Measurements from ENCODE around the gene GSE1.

The GSE1 gene

DNA sequence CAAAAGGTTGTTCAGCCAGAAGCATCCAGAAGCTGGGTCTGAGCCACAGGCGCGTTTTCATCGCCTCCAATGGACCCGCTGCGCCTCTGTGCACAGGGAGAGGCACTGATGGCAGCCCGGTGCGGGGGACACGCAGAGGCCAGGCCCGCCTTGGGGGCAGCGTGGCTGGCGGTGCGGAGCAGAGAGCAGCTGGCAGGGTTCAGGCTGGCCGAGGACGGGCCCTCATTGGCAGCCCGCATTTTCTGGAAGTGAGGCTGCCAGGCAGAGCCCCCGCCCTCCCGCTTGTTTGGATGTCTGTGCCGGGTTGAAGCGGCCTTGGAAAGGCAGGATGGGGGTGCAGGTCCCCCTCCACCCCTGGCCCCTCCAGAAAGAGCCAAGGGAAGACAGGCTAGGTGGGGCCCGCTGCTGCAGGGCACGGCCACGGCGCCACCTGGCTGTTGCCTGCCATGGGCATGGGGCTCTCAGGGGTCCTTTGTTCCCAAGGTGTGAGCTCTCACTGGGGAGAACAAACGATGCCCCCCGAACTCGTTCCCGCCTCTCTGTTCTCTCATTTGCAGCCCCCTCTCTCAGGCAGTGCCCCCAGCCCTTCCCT lies 18.8 kb downstream of the GSE1 start:
- DNase-seq (ENCODE audit: extremely low read depth in 1 of 2, low read depth in 1 of 2) = no peak

DNA sequence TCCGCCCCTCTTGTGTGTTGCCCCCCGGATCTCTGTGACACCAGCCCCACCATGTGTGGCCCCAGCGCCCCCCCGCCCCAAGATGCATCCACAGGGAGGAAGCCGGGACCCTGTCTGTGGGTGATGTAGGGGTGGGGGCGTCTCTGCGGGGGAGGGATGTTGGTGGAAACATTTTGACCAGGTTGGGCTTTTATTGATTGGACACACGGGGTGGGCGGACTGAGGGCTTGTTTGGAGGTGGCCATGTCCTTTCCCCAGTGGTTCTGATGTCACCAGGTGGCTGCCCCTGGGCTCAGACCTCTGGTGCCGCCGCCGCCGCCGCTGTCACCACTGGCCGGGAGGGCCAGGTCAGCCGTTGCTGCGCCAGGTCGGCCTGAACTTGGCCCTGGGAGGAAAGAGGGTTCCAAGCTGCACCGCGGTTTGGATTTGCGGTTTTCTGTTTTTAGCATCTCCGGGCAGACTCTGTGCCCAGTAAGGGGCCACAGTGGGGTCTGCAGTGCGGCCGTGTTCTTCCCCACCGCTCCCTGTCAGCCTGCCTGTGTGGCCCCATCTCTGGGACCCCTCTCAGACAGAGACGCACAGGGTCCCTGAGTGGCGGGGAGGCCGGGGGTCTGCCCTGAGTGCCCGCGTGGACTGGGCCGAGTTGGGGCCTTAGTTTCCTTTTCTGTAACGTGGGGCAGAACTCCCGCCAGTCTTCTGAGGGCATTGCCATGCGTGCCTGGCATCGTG lies 19.8 kb downstream of the GSE1 start:
- no peak for DNase-seq (ENCODE audit: extremely low read depth in 1 of 2, low read depth in 1 of 2)

DNA sequence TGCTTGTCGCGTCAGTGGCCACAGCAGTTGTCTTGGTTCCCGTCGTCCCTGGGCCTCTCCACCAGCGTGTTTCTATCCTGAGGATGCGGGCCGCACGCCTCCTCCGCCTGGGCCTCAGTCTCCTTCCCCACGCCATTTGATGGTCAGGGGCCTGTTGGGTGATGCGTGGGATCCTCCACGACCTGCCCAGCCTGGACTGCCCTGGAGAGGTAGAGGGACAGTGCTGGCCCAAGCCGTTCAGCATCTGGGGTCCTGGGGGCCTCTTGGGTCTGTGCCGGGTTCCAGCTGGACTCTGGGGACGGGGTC lies 20.3 kb downstream of the GSE1 start:
- DNase-seq (ENCODE audit: extremely low read depth in 1 of 2, low read depth in 1 of 2) = no peak

DNA sequence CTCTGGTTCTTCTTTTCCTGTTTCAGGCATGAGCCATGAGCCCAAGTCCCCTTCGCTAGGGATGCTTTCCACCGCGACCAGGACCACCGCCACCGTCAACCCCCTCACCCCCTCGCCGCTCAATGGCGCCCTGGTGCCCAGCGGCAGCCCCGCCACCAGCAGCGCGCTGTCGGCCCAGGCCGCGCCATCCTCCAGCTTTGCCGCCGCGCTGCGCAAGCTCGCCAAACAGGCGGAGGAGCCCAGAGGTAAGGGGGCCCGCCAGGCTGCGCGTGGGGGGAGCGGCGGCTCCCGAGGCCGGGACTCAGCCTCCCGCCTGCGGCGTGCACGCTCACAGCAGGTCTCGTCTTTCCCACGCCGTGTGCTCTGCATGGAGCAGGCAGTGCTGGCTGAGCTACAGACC lies 20.8 kb downstream of the GSE1 start:
- no peak for DNase-seq (ENCODE audit: extremely low read depth in 1 of 2, low read depth in 1 of 2)

DNA sequence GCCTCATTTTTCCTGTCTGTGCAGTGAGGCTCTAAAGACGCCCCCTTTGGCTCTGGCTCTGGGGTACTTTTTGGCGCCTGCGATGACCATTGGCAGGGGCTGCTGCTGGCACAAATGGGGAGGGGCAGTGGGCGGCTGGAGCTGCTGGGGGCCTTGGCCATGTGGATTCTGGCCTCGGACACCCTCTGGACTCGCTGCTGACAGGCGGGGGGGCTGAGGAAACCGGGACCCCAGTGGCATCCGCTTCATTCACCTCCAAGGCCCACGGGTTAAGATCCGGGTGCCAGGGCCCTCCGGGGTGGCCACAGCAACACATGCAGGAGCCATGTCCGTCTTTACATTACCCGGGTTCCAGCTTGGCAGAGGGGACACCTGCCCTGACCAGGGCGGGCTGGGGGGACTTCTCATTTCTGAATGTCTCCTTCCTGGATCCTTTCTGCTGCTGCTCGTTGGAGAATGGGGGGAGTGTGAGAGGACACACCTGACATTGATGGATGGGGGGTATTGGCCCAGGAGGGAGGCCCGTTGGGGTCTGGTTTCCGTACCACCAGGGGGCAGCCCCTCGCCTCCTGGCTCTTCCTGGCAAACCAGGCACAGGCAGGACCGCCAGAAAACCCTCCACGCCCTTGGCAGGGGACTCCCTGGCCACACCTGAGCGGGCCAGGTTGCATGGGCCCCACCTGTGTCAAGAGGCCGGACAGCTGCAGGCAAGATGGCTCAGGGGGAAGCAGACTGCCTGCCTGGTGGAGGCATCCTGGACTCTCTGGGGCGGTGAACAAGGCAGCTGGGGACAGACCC lies 21.8 kb downstream of the GSE1 start:
- DNase-seq (ENCODE audit: extremely low read depth in 1 of 2, low read depth in 1 of 2) = no peak

DNA sequence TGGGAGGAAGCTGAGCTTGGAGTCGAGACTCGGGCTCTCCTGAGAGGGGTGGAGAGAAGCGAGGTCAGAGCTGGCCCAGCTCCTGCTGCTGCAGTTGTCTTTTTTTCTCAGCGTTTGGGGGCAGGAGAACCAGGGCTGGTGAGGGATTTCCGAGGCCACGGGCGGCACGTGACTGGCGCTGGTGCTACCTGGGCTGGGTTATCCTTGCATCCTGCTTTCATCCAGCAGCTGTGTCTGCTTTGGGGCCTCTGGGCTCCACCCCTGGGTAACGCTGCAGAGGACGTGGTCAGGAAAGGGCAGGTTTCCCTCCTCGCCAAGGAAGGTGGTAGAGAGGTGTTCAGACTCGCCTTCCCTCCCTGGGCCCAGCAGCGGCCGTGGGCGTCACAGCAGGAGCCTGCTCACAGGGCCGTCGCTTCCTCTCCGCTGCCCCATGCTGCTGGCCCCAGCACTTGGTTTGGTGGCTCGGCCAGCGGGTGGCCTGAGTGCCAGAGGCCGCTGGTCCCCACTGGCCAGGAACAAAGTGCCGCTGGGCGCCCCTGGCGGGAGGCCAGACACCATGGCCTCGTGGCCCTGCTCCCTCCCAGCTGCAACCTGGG lies 22.5 kb downstream of the GSE1 start:
- no peak for DNase-seq (ENCODE audit: extremely low read depth in 1 of 2, low read depth in 1 of 2)

DNA sequence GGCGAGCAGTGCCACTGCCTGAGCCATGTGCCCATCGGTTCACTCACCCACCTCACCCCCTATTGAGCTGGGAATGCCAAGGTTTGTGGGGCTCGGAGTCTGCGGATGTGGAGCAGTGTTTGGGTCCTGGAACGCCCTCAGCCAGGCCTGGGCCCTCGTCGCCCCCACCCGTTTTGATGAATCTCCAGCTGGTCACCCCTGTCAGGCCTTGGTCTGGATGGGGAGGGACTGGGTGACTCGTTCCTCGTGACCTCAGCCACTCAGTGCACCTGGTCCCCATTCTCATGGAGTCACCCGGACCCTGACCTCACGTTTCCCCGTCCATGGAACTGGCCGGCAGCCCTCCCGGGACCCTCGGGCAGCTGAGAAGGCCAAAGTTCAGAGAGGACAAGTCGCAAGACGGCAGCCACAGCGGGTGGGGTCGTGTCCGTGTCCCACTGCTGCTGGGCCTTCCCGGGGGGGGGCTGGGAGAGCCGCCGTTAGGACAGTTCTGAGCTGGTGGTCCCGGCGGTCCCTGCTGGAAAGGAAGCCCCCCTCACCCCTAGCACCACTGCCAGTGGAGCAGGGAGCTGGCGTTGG lies 23.2 kb downstream of the GSE1 start:
- DNase-seq (ENCODE audit: extremely low read depth in 1 of 2, low read depth in 1 of 2) = no peak

DNA sequence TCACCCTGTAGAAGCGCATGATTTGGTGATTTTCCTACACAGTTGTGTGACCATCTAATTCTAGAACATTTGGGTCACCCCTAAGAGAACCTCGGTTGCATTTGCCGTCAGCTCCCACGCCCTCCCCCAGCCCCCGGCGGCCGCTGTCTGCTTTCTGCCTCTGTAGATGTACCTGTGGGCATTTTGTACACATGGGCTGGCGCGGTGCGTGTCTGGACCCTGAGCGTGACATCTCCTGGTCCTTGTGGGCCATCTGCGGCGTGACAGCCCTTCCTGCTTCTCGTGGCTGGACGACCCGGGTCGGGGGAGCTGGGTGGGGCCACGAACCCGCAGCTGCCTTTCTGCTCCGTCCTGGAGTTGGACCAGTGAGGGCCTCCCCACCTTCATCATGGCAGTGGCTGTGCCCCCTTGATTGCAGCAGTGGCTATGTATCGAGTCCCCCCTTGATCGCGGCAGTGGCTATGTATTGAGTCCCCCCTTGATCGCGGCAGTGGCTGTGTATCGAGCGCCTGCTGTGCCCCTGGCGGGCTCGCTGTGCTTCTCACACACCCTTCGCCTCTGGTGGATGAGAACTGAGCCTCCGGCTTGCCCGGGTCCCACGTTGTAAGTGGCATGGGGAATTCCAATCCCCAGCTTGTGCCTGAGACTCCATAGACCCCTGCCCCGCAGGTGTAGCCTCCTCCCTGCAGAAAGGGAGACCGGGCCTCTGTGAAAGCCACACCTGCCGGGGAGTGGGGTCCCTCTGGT lies 24.1 kb downstream of the GSE1 start:
- no peak for DNase-seq (ENCODE audit: extremely low read depth in 1 of 2, low read depth in 1 of 2)

DNA sequence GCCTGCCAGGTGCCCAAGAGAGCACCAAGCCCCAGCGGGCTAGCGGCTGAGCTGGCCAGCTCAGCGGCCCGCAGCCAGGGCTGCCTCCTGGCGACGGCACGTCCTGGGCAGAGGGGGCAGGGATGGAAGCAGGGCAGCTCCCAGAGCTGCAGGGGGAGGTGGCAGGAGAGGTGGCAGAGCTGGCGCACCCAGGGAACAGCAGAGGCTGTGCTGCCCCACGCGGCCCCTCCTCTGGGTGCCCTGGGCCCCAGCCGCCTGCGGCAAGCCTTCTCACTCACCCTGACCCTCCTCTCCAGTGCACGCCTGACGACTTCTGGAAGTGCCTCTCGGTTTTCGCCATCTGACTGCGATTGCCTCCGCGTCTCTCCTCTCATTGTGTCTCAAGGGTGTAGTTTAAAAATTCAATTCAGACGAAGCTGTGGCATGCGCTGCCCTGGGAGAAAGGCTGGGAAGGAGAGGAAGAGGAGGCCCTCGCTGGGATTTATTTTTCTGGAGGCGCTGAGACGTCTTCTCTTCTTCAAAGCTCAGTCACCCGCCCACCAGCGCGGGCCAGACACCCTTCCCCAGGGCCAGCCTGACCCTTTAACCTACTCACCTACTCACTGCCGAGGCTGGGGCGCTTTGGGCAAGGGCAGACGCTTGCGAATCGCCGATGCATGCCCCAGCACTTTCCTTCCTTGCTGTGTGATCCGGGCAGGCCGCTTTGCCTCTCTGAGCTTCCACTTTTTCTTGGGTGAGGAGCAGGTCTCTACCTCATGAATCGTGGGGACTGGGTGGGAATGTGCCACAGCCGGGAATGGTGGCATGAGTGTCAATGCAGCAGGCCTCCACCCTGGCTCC lies 24.9 kb downstream of the GSE1 start:
- DNase-seq (ENCODE audit: extremely low read depth in 1 of 2, low read depth in 1 of 2) = no peak

DNA sequence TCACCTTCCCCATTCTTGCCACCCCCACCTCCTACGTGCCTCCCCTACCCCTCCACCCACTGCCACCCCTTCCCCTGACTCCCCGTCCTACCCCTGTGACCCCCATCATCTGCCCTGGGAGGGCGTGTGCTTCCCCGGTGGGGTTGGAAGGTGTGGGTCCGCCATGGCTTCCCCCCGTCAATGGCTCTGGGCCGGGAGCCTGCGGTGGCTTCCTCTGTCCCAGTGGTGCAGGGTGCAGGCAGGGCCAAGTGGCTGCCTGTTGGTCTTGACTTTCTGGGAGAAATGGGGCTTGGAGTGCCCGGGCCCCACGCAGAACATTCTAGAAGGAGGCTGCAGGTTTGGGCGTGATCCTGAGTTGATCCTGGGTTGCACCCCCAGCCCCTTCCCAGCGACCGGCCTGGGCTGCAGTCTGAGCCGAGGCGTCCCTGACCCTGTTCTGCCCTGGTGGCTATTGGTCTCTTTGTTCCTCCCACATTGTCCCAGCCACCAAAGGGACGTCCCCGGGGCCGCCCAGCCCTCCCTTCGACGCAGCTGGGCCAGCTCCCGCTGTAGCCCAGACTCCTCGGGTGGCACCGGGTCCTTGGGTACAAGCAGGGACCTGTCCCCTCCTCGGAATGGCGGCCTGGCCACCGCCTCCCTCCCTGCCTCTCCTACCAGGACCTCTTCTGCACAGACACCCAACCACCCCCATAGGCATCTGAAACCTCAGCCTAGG lies 25.7 kb downstream of the GSE1 start:
- DNase-seq (ENCODE audit: extremely low read depth in 1 of 2, low read depth in 1 of 2) = no peak

DNA sequence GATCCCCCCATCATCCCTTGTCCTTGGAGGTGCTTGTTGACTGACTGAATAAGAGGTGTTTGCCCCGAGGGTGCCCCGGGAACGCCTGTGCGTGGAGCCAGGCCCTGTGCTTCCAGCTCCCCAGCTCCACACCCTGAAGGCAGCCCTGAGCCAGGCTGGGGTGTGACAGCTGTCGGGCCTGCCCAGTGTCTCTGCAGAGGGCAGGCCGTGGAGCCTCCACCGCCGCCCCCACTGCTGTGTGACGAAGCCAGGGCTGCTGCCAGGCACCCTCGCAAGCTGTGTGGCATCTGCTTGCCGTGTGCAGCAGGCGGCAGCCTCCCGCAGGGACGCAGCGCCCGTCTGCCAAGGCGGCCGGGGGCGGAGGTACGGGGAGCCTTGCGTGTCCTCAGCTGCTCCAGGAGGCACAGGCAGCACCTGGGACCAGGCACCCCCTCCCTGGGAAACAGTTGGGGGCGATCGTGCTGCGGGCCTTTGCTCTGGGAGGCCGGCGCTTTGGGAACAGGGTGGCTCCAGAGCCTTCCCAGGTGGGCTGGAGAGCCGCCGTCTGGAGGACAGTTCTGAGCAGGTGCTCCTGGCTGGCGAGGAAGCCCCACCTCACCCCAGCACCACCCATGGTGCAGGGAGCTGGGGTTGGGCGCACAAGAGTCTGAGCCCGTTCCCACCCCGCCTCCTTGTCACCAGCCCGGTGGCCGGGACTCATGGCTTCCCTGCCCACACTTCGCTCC lies 26.6 kb downstream of the GSE1 start:
- no peak for DNase-seq (ENCODE audit: extremely low read depth in 1 of 2, low read depth in 1 of 2)

DNA sequence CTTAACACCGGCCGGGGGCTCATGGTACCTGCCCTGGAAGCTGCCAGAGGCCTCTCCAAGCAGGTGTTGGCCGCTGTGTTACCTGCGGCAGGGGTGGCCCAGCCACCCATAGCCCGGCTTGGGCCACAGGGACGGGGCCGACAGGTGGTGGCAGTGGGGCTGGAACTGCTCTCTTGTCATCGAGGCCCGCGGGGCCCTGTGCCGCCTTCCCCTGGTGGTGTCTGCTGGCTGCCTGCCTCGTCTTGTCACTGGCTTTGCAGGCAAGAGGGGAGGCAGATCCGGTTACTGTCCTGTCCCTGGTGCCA lies 27.1 kb downstream of the GSE1 start:
- DNase-seq (ENCODE audit: extremely low read depth in 1 of 2, low read depth in 1 of 2) = no peak

DNA sequence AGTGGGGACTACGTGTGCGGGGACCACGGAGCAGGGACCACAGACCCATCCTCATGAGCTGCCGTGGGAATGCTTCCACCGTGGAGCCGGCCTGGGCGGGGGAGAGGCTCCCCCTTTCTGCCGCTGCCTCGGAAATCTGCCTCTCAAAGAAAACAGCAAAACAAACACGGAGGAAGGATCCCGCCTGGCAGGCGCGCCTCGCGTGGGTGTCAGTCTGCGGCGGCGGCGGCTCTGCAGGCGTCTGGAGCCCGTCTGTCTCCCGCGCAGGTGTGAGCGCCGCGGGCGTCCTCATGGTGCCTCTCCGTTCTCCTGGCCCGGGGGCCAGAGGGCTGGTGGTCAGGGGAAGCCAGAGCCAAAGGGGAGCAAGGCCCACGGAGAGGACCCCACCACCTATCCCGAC lies 27.5 kb downstream of the GSE1 start:
- DNase-seq (ENCODE audit: extremely low read depth in 1 of 2, low read depth in 1 of 2) = no peak

DNA sequence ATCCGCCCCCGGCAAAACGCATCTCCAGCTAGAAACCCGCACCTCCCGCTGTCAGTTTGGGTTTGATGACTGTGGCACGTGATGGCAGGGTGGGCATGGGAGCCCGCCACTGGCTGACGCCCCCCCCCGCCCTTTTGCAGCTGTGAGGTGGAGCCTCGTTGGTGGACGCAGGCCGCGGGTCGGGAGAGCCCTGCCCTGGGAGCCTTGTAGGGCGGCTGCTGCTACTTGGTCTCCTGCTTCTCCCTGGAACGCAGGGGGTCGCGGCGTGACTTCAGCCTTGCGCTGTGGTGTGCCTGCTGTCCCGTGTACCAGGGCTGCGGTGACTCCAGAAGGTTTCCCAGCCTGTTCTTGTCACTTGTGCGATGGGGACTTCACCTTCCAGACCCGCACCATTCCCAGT lies 28.2 kb downstream of the GSE1 start:
- no peak for DNase-seq (ENCODE audit: extremely low read depth in 1 of 2, low read depth in 1 of 2)

DNA sequence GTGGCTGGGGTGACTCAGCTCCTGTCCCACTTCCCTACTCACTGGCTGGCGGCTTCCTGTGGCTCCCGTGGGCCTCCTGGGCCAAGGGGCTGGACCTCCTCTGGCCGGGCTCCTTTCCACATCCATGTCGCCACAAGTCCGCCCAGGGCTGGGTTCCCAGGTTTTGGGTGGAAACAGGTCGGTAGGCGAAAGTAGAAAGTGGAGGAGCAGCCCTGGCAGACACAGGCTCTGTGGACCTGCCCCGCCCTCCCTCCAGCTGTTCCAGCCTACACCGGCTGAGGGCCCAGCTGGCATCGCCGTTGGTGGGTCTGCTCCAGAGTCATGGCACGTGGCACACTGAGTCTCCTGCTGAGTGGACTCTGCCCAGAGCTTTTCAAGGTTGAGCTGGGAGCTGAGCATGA lies 28.7 kb downstream of the GSE1 start:
- no peak for DNase-seq (ENCODE audit: extremely low read depth in 1 of 2, low read depth in 1 of 2)

DNA sequence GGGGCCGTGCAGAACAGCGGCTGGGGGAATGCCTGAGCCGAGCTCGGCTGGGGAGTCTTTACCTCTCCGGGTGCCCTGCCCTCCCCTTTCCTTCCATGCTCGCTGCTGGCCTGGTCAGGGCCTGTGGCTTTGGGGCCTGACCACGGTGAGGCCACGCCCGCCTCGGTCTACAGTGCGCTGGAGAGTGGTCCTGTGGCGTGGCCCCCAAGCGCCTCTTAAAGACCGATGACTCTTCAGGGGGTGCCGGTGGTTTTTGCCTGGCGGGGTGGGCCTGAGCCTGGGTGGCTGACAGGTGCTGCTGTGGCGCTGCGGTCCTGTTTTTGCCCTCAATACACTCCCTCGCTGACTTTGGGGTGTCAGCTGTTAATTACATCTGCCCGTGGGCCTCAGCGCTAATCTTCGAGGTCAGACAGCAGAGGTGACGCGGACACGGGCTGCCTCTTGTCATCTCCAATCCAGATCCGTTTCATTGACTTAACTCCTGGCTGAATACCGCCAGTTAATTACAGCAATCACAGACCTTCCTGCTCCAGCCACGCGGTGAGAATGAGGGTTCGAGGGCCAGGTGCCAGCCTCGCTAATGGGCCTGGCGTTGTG lies 29.7 kb downstream of the GSE1 start:
- no peak for DNase-seq (ENCODE audit: extremely low read depth in 1 of 2, low read depth in 1 of 2)

DNA sequence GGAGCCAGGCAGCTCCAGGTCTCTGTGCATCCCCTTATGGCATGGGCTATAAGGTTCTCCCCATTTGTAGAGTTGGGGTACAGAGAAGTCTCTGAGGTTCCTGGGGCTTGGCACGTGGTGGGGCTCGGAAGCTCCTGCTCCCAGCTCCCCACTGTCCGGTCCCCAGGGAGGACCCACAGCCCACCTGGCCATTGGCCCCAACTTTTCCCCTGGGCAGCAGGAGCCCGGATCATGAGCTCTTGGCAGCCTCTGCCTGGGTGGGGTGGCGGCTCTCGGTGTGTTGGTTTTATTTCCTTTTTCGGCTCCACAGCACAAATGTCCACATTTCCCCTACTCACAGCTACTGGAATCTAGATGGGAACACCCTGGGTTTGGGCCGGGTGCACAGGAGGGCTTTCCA lies 30.5 kb downstream of the GSE1 start:
- DNase-seq (ENCODE audit: extremely low read depth in 1 of 2, low read depth in 1 of 2) = no peak

DNA sequence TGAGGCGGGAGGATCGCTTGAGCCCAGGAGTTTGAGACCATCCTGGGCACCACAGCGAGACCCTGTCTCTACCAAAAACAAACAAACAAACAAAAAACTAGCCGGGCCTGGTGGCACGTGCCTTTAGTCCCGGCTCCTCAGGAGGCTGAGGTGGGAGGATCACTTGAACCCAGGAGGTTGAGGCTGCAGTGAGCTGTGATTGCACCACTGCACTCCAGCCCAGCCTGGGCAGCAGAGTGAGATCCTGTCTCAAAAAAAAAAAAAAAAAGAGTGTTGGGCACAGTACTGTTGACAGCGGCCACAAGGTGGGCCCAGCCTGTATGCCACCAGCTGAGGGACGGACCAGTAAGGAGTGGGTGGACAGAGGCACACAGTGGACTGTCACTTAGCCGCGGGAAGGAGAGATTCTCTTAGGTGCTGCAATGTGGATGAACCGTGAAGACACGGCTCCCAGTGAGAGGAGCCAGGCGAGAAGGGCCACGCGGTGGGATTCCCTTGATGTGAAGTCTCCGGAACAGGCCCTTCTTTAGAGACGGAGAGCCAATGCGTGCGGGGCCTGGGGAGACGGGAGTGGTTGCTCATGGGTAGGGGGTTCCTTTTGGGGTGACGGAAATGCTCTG lies 31.1 kb downstream of the GSE1 start:
- DNase-seq (ENCODE audit: extremely low read depth in 1 of 2, low read depth in 1 of 2) = no peak

All from stimulated activated CD8-positive, alpha-beta memory T cell treated with anti-CD3 and anti-CD28 coated beads, Interleukin-7, amount 100 ng/mL, for 48 hours (primary cell).